GOT3 (cell line): ENCODE results near the gene SEC11A.
"Not testable (repeated sequence)": the region's sequence is repeated elsewhere in the genome, so short reads cannot be mapped to it uniquely, and the experiment has no call there.

Experiments
- DNase-seq: peaks from one replicate; lab custom pipeline; 2025; ENCODE audit warnings: mixed read lengths; lab: John Stamatoyannopoulos, UW

The SEC11A gene

GRCh38 chr15:84716036-84716732 lies at the start of gene SEC11A:
TSS of gene SEC11A (minus strand) at chr15:84716139. CDS start at chr15:84716075, 64 bp downstream.
- DNase-seq = peak; percentile 94

GRCh38 chr15:84765675-84766074 lies 49.7 kb upstream of the SEC11A start:
- no peak for DNase-seq

- DNase-seq = no peak
Measured at GRCh38 chr15:84764989-84765388, 49.0 kb upstream of the SEC11A start.

- no peak for DNase-seq
Measured at GRCh38 chr15:84764585-84764984, 48.6 kb upstream of the SEC11A start.

- DNase-seq = no peak
Measured at GRCh38 chr15:84762840-84763572, 47.1 kb upstream of the SEC11A start.

GRCh38 chr15:84761607-84762131 lies 45.7 kb upstream of the SEC11A start:
- DNase-seq = no peak

GRCh38 chr15:84760219-84760618 lies 44.3 kb upstream of the SEC11A start:
- DNase-seq = no peak

GRCh38 chr15:84759018-84759417 lies 43.1 kb upstream of the SEC11A start:
- DNase-seq = no peak

GRCh38 chr15:84755736-84756527 lies 40.0 kb upstream of the SEC11A start:
- no peak for DNase-seq

- not testable (repeated sequence) for DNase-seq
Measured at GRCh38 chr15:84754889-84755288, 39.0 kb upstream of the SEC11A start.

GRCh38 chr15:84752700-84753099 lies 36.8 kb upstream of the SEC11A start:
- DNase-seq = no peak

GRCh38 chr15:84752195-84752594 lies 36.3 kb upstream of the SEC11A start:
- DNase-seq = no peak

GRCh38 chr15:84751721-84752120 lies 35.8 kb upstream of the SEC11A start:
- not testable (repeated sequence) for DNase-seq

GRCh38 chr15:84750583-84751092 lies 34.7 kb upstream of the SEC11A start:
- no peak for DNase-seq

- DNase-seq = no peak
Measured at GRCh38 chr15:84749111-84749991, 33.4 kb upstream of the SEC11A start.

- DNase-seq = peak; percentile 58
Measured at GRCh38 chr15:84748274-84749110, 32.6 kb upstream of the SEC11A start, which contains the start of gene ZNF592. TSS of gene ZNF592 (plus strand) at chr15:84748592. CDS start at chr15:84782676, 34,084 bp downstream.

GRCh38 chr15:84747416-84748273 lies 31.7 kb upstream of the SEC11A start:
- DNase-seq = peak; percentile 41

- DNase-seq = no peak
Measured at GRCh38 chr15:84741121-84741520, 25.2 kb upstream of the SEC11A start.

- DNase-seq = no peak
Measured at GRCh38 chr15:84740691-84741090, 24.8 kb upstream of the SEC11A start.
